ENCODE results near the gene BCAS3.
"Not testable (repeated sequence)": the region's sequence is repeated elsewhere in the genome, so short reads cannot be mapped to it uniquely, and the experiment has no call there.

BCAS3 gene

DNA sequence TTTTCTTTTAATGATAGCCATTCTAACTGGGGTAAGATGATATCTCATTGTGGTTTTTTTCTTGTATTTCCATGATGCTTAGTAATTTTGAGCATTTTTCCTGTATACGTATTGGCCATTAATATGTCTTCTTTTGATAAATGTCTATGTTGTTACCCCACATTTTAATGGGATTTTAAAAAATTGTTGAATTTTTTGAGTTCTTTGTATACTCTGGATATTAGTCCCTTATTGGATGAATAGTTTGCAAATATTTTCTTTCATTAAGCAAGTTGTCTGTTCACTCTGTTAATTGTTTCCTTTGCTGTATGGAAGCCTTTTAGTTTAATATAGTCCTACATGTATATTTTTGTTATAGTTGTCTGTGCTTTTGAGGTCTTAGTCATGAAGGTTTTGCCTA is 79.8 kb downstream of the BCAS3 start:
- H3K4me3 ChIP-seq (replicated peaks; ENCODE audit: low read depth, low read length), result no peak overlapping the region
- TF ChIP-seq, protein P1, sequence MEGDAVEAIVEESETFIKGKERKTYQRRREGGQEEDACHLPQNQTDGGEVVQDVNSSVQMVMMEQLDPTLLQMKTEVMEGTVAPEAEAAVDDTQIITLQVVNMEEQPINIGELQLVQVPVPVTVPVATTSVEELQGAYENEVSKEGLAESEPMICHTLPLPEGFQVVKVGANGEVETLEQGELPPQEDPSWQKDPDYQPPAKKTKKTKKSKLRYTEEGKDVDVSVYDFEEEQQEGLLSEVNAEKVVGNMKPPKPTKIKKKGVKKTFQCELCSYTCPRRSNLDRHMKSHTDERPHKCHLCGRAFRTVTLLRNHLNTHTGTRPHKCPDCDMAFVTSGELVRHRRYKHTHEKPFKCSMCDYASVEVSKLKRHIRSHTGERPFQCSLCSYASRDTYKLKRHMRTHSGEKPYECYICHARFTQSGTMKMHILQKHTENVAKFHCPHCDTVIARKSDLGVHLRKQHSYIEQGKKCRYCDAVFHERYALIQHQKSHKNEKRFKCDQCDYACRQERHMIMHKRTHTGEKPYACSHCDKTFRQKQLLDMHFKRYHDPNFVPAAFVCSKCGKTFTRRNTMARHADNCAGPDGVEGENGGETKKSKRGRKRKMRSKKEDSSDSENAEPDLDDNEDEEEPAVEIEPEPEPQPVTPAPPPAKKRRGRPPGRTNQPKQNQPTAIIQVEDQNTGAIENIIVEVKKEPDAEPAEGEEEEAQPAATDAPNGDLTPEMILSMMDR (IDR thresholded peaks at IDR 0.05; ENCODE audit: low read length, missing control alignments), result no peak
- DNase-seq (ENCODE audit: low read depth), result no peak

DNA sequence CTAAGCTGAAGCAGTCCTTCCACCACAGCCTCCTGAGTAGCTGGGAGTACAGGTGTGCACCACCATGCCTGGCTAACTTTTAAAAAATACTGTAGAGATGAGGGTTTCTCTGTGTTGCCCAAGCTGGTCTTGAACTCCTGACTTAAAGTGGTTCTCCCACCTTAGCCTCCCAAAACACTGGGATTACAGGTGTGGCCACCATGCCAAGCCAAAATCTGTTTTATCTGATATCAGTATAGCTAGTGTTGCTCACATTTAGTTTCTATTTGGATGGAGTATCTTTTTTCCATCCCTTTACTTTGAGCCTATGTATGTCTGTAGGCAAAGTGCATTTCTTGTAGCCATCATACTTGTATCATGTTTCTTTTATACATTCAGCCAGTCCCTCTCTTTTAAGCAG is 82.1 kb downstream of the BCAS3 start:
- TF ChIP-seq, protein P1 (IDR thresholded peaks at IDR 0.05; ENCODE audit: low read length, missing control alignments), result no peak
- H3K4me3 ChIP-seq (replicated peaks; ENCODE audit: low read depth, low read length), result no peak overlapping the region
- no peak for DNase-seq (ENCODE audit: low read depth)

DNA sequence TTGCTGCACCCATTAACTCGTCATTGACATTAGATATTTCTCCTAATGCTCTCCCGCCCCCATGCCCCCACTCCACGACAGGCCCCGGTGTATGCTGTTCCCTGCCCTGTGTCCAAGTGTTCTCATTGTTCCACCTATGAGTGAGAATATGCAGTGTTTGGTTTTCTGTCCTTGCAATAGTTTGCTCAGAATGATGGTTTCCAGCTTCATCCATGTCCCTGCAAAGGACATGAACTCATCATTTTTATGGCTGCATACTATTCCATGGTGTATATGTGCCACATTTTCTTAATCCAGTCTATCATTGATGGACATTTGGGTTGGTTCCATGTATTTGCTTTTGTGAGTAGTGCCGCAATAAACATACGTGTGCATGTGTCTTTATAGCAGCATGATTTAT is 83.7 kb downstream of the BCAS3 start:
- H3K4me3 ChIP-seq (replicated peaks; ENCODE audit: low read depth, low read length); DNase-seq (ENCODE audit: low read depth): not testable (repeated sequence)

DNA sequence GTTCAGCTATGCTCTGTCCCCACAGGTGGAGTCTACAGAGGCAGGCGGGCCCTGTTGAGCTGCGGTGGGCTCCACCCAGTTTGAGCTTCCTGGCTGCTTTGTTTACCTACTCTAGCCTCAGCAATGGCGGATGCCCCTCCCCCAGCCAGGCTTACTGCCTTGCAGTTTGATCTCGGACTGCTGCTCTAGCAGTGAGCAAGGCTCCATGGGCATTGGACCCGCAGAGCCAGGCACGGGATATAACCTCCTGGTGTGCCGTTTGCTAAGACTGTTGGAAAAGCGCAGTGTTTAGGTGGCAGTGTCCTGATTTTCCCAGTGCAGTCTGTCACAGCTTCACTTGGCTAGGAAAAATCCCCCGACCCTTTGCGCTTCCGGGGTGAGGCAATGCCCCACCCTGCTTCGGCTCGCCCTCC is 89.1 kb downstream of the BCAS3 start:
- H3K4me3 ChIP-seq (replicated peaks; ENCODE audit: low read depth, low read length), result no peak overlapping the region
- TF ChIP-seq, protein P1 (IDR thresholded peaks at IDR 0.05; ENCODE audit: low read length, missing control alignments), result no peak
- DNase-seq (ENCODE audit: low read depth), result no peak

DNA sequence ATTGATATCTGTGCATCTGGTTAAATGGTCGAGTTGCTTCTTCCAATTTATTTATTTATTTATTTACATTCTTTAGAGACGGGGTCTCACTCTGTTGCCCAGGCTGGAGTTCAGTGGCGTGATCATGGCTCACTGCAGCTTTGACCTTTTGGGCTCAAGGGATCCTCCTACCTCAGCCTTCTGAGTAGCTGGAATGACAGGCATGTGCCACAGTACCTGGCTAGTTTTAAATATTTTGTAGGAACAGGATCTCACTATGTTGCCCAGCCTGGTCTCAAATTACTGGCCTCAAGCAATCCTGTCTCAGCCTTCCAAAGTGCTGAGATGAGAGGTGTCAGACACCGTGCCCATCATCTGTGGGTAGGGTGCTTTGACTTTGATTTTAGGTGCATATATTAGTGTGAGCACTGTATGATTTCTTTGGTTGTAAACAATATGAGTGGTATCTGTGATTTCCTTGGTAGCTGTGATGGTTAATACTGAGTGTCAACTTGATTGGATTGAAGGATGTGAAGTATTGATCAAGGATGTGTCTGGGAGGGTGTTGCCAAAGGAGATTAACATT is 90.2 kb downstream of the BCAS3 start:
- TF ChIP-seq, protein P1 (IDR thresholded peaks at IDR 0.05; ENCODE audit: low read length, missing control alignments), result no peak
- no peak overlapping the region for H3K4me3 ChIP-seq (replicated peaks; ENCODE audit: low read depth, low read length)
- no peak for DNase-seq (ENCODE audit: low read depth)

DNA sequence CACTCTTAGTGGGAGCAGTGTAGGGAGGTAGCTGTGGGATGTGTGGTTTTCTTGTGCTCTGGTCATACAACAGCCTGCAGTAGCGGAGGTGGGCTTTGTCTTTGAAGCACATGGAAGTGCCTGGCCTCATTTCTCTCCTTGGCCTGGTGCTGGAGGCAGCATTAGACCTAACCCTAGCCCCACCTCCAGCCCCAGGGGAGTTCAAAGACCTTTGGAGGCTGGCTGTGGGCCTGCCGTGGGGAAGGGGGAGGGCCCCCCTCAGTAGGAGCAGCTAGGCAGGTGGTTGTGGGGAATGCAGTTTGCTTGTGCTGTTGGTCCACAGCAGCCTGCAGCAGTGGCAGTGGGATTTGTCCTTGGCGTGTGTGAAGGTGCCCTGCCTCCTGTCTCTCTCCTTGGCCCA is 91.7 kb downstream of the BCAS3 start:
- no peak overlapping the region for H3K4me3 ChIP-seq (replicated peaks; ENCODE audit: low read depth, low read length)
- TF ChIP-seq, protein P1 (IDR thresholded peaks at IDR 0.05; ENCODE audit: low read length, missing control alignments), result no peak
- no peak for DNase-seq (ENCODE audit: low read depth)

DNA sequence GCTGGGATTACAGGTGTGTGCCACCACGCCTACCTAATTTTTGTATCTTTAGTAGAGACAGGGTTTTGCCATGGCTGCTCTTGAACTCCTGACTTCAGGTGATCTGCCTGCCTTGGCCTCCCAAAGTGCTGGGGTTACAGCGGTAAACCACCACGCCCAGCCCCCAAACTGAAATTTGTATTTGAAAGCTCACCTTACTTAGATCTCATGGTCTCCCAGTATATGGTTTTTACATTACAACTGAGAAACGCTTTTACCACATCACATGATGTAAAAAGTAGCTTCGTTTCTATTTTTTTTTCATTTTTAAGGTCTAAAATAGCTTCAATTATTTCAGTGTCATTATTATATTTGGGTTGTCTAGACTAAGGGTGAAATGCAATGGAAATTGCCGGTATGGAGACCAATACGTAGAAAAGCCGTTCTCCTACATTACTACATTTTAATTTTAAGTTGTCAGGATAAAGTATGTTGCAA is 93.3 kb downstream of the BCAS3 start:
- TF ChIP-seq, protein P1 (IDR thresholded peaks at IDR 0.05; ENCODE audit: low read length, missing control alignments), result no peak
- no peak for DNase-seq (ENCODE audit: low read depth)
- no peak overlapping the region for H3K4me3 ChIP-seq (replicated peaks; ENCODE audit: low read depth, low read length)

DNA sequence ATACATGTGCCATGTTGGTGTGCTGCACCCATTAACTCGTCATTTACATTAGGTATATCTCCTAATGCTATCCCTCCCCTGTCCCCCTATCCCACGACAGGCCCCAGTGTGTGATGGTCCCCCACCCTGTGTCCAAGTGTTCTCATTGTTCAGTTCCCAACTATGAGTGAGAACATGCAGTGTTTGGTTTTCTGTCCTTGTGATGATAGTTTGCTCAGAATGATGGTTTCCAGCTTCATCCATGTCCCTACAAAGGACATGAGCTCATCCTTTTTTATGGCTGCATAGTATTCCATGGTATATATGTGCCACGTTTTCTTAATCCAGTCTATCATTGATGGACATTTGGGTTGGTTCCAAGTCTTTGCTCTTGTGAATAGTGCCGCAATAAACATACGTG is 94.0 kb downstream of the BCAS3 start:
- DNase-seq (ENCODE audit: low read depth); H3K4me3 ChIP-seq (replicated peaks; ENCODE audit: low read depth, low read length): not testable (repeated sequence)
